HEK293 (cell line): ENCODE measurements around the gene SYNE3.

Source experiments
- CTCF ChIA-PET: fragments of 350-600 bp; formaldehyde crosslinking; extraction: SDS; loops from one replicate; lab custom pipeline; 2021; ENCODE audit warnings: antibody characterized with exemption; lab: Yijun Ruan, JAX
- POLR2A ChIA-PET: fragments of 300-600 bp; formaldehyde crosslinking; extraction: SDS; loops from one replicate; lab custom pipeline; 2020; ENCODE audit warnings: antibody characterized with exemption, inconsistent platforms; lab: Yijun Ruan, JAX
- H3K27ac ChIP-seq: fragments of 200-500 bp; sonication (Bioruptor generic); 2 replicates; pipeline ENCODE4 v1.5.1; 2014; ENCODE audit warnings: low read depth, low read length, control low read depth, inconsistent platforms; ENCODE audit errors: extremely low read depth
- H3K36me3 ChIP-seq, 2 experiments: fragments of 200-500 bp in 1 of 2; sonication (Bioruptor generic) in 1 of 2; 1 replicate in 1 of 2; 2 replicates in 1 of 2; pipeline ENCODE4 v1.5.1; 2014 to 2017; ENCODE audit warnings: inconsistent platforms in 2 of 2, low read length in 2 of 2; ENCODE audit not compliant: control insufficient read depth in 2 of 2, insufficient read depth in 1 of 2
- H3K4me1 ChIP-seq: fragments of 200-500 bp; sonication (Bioruptor generic); 2 replicates; pipeline ENCODE4 v1.5.1; 2014; ENCODE audit warnings: mild to moderate bottlenecking, low read length, inconsistent platforms; ENCODE audit not compliant: control insufficient read depth, insufficient read depth
- H3K4me3 ChIP-seq: 2 replicates; pipeline ENCODE4 v1.5.1; 2011; ENCODE audit warnings: low read depth, mild to moderate bottlenecking, control low read depth, low read length, moderate library complexity
- H3K9me3 ChIP-seq: fragments of 200-500 bp; sonication (Bioruptor generic); 2 replicates; pipeline ENCODE4 v1.5.1; 2014; ENCODE audit warnings: low read depth, low read length, inconsistent platforms; ENCODE audit not compliant: control insufficient read depth, insufficient read depth
- ATF2 ChIP-seq: fragments of 450-650 bp; formaldehyde crosslinking; IDR thresholded peaks from 2 replicates; pipeline ENCODE4 v1.5.1; 2016; ENCODE audit warnings: missing biosample characterization, missing genetic modification characterization, low read depth
- BCL11B ChIP-seq: fragments of 450-650 bp; formaldehyde crosslinking; IDR thresholded peaks from 2 replicates; pipeline ENCODE4 v1.5.1; 2016; ENCODE audit warnings: low read depth, missing biosample characterization, missing genetic modification characterization
- GLIS1 ChIP-seq: fragments of 450-650 bp; formaldehyde crosslinking; IDR thresholded peaks from 2 replicates; pipeline ENCODE4 v1.5.1; 2016; ENCODE audit warnings: missing biosample characterization, missing genetic modification characterization
- KLF7 ChIP-seq: fragments of 450-650 bp; formaldehyde crosslinking; IDR thresholded peaks from 2 replicates; pipeline ENCODE4 v1.5.1; 2016; ENCODE audit warnings: missing biosample characterization, missing genetic modification characterization, borderline replicate concordance
- PBX3 ChIP-seq: sonication (generic); formaldehyde crosslinking; IDR thresholded peaks from 2 replicates; pipeline ENCODE4 v1.8.1; 2022; ENCODE audit warnings: mild to moderate bottlenecking, moderate library complexity, missing genetic modification reagents
- ZBTB1 ChIP-seq: fragments of 450-650 bp; formaldehyde crosslinking; IDR thresholded peaks from 2 replicates; pipeline ENCODE4 v1.5.1; 2016; ENCODE audit warnings: missing biosample characterization, missing genetic modification characterization
- ZBTB17 ChIP-seq: fragments of 450-650 bp; formaldehyde crosslinking; IDR thresholded peaks from 2 replicates; pipeline ENCODE4 v1.5.1; 2016; ENCODE audit warnings: missing biosample characterization, missing genetic modification characterization
- ZBTB48 ChIP-seq: fragments of 450-650 bp; formaldehyde crosslinking; IDR thresholded peaks from 2 replicates; pipeline ENCODE4 v1.5.1; 2016; ENCODE audit warnings: missing biosample characterization, missing genetic modification characterization
- ZBTB8A ChIP-seq: fragments of 450-650 bp; formaldehyde crosslinking; IDR thresholded peaks from 2 replicates; pipeline ENCODE4 v1.5.1; 2016; ENCODE audit warnings: missing biosample characterization, missing genetic modification characterization
- ZFHX2 ChIP-seq: fragments of 450-650 bp; formaldehyde crosslinking; conservative IDR thresholded peaks from 2 replicates; pipeline ENCODE4 v1.5.1; 2016; ENCODE audit warnings: missing biosample characterization, missing genetic modification characterization
- ZFP37 ChIP-seq: fragments of 450-650 bp; formaldehyde crosslinking; IDR thresholded peaks from 2 replicates; pipeline ENCODE4 v1.5.1; 2016; ENCODE audit warnings: missing biosample characterization, missing genetic modification characterization
- ZNF121 ChIP-seq: fragments of 450-650 bp; formaldehyde crosslinking; IDR thresholded peaks from 2 replicates; pipeline ENCODE4 v1.5.1; 2016; ENCODE audit warnings: missing biosample characterization, missing genetic modification characterization
- ZNF214 ChIP-seq: fragments of 450-650 bp; formaldehyde crosslinking; IDR thresholded peaks from 2 replicates; pipeline ENCODE4 v1.5.1; 2017; ENCODE audit warnings: missing biosample characterization, mild to moderate bottlenecking, missing genetic modification characterization, borderline replicate concordance
- ZNF239 ChIP-seq: fragments of 450-650 bp; formaldehyde crosslinking; IDR thresholded peaks from 2 replicates; pipeline ENCODE4 v1.5.1; 2016; ENCODE audit warnings: missing biosample characterization, missing genetic modification characterization
- ZNF274 ChIP-seq, 2 experiments: fragments of 200-500 bp in 1 of 2; fragments of 450-650 bp in 1 of 2; sonication (Bioruptor generic) in 1 of 2; formaldehyde crosslinking in 1 of 2; IDR thresholded peaks; 2 replicates each; pipeline versions ENCODE4 v1.5.1 to v1.6.1; 2014 to 2016; ENCODE audit warnings: borderline replicate concordance in 1 of 2, inconsistent platforms in 1 of 2, low read length in 1 of 2, missing biosample characterization in 1 of 2, missing genetic modification characterization in 1 of 2
- ZNF366 ChIP-seq: fragments of 450-650 bp; formaldehyde crosslinking; conservative IDR thresholded peaks from 2 replicates; pipeline ENCODE4 v1.5.1; 2016; ENCODE audit warnings: missing biosample characterization, missing genetic modification characterization
- ZNF391 ChIP-seq: fragments of 450-650 bp; formaldehyde crosslinking; IDR thresholded peaks from 2 replicates; pipeline ENCODE4 v1.5.1; 2016; ENCODE audit warnings: low read depth, missing biosample characterization, missing genetic modification characterization, borderline replicate concordance
- ZNF404 ChIP-seq: fragments of 450-650 bp; formaldehyde crosslinking; IDR thresholded peaks from 2 replicates; pipeline ENCODE4 v1.5.1; 2017; ENCODE audit warnings: missing biosample characterization, missing genetic modification characterization
- ZNF48 ChIP-seq: fragments of 450-650 bp; formaldehyde crosslinking; IDR thresholded peaks from 2 replicates; pipeline ENCODE4 v1.5.1; 2016; ENCODE audit warnings: missing biosample characterization, missing genetic modification characterization
- ZNF571 ChIP-seq: fragments of 450-650 bp; formaldehyde crosslinking; IDR thresholded peaks from 2 replicates; pipeline ENCODE4 v1.5.0; 2017; ENCODE audit warnings: missing biosample characterization, missing genetic modification characterization
- ZNF600 ChIP-seq: fragments of 450-650 bp; formaldehyde crosslinking; IDR thresholded peaks from 2 replicates; pipeline ENCODE4 v1.5.1; 2016; ENCODE audit warnings: missing biosample characterization, missing genetic modification characterization
- ZNF629 ChIP-seq: fragments of 450-650 bp; formaldehyde crosslinking; IDR thresholded peaks from 2 replicates; pipeline ENCODE4 v1.5.1; 2017; ENCODE audit warnings: missing biosample characterization, missing genetic modification characterization
- ZNF654 ChIP-seq: fragments of 450-650 bp; formaldehyde crosslinking; IDR thresholded peaks from 2 replicates; pipeline ENCODE4 v1.5.1; 2016; ENCODE audit warnings: low read depth, missing biosample characterization, missing genetic modification characterization

SYNE3 gene

GRCh38 chr14:95541346-95541745 is 24.9 kb upstream of the SYNE3 start:
- H3K9me3 ChIP-seq, result no peaks in the 10 kb centered on the region
- peaks cover 0 to 10% of the 10 kb centered on the region in 2 experiments; a peak in 1 of 3 replicates for H3K36me3 ChIP-seq
- no peak overlapping the region for H3K27ac ChIP-seq
- ChIA-PET POLR2A (no interaction called here), CTCF (interaction anchor here (0.7 to 1.4 kb wide), 3 partner anchors 14 to 99 kb away, joined by 3 read pairs; no protein-coding TSS in a partner anchor)
- no peak for TF ChIP-seq ZFHX2 (tag by site-specific recombination)
- no peak for TF ChIP-seq ZNF404 (tag by site-specific recombination)
- no peak for TF ChIP-seq ZNF48 (tag by site-specific recombination)
- no peak for TF ChIP-seq ZNF654
- TF ChIP-seq ZNF274 (IDR thresholded peaks at IDR 0.05; ENCODE audit: low read length), result no peak
- no peak for TF ChIP-seq ZNF274 (tag by site-specific recombination; IDR thresholded peaks at IDR 0.05; ENCODE audit: borderline replicate concordance)
- TF ChIP-seq ZNF571, result no peak
- H3K4me3 ChIP-seq, result no peak overlapping the region
- H3K4me1 ChIP-seq, result peaks cover 19% of the 10 kb centered on the region

GRCh38 chr14:95540236-95540855 is 23.9 kb upstream of the SYNE3 start:
- CTCF ChIA-PET, result interaction anchor here (3.3 kb wide), 1 partner anchor 13 kb away, joined by 14 read pairs; no protein-coding TSS in a partner anchor
- Histone ChIP-seq H3K4me1 (peaks cover 19% of the 10 kb centered on the region), H3K4me3 (no peak overlapping the region), H3K36me3 (peaks cover 0 to 7% of the 10 kb centered on the region in 2 experiments; a peak in 1 of 3 replicates), H3K27ac (no peak overlapping the region), H3K9me3 (no peaks in the 10 kb centered on the region)
- TF ChIP-seq KLF7 (no peak), ZBTB48 (tag by site-specific recombination) (no peak), ZNF121 (no peak), ZNF214 (no peak), BCL11B (no peak), ZFP37 (no peak), PBX3 (CRISPR knock-in tag) (no peak)
- POLR2A ChIA-PET, result no interaction called here

- peak; percentile 52; the same call in 1 of the 2 replicates for TF ChIP-seq ZNF600 (tag by site-specific recombination)
- TF ChIP-seq ZBTB48 (tag by site-specific recombination), result 0 out of 2 replicates have a peak, but pooled peaks have one; percentile 47
- 0 out of 2 replicates have a peak, but pooled peaks have one; percentile 14 for TF ChIP-seq GLIS1
- no peak for TF ChIP-seq ZBTB8A (tag by site-specific recombination)
- 0 out of 2 replicates have a peak, but pooled peaks have one; percentile 28 for TF ChIP-seq ZBTB17
- TF ChIP-seq ZNF391, result no peak
- no peak for TF ChIP-seq ZBTB1 (tag by site-specific recombination)
- TF ChIP-seq ZNF239 (tag by site-specific recombination), result no peak
- 0 out of 2 replicates have a peak, but pooled peaks have one; percentile 27 for TF ChIP-seq ZNF629
- no peak for TF ChIP-seq ZNF366 (tag by site-specific recombination)
- TF ChIP-seq ATF2, result peak; percentile 59; the same call in 1 of the 2 replicates
- TF ChIP-seq ZNF121, result no peak
- CTCF ChIA-PET, result interaction anchor here (0.6 to 3.3 kb wide), 4 partner anchors 12 to 138 kb away, joined by 3 to 14 read pairs (median 4); no protein-coding TSS in a partner anchor
- POLR2A ChIA-PET, result no interaction called here
- peaks cover 0 to under 1% of the 10 kb centered on the region in 2 experiments; a peak in 1 of 3 replicates for H3K36me3 ChIP-seq
- H3K4me1 ChIP-seq, result peaks cover 17% of the 10 kb centered on the region
- H3K9me3 ChIP-seq, result no peaks in the 10 kb centered on the region
- H3K27ac ChIP-seq, result no peak overlapping the region
- no peak overlapping the region for H3K4me3 ChIP-seq
Measured at GRCh38 chr14:95538801-95539509, 22.5 kb upstream of the SYNE3 start.
